Activated T-cell treated with anti-CD3 and anti-CD28 coated beads, Interleukin-2, amount 50 U/mL, for 24 hours (primary cell): ENCODE data around the gene PCAT7.
"Not testable (repeated sequence)": the region's sequence is repeated elsewhere in the genome, so short reads cannot be mapped to it uniquely, and the experiment has no call there.

Experiments used
- DNase-seq: peaks from one replicate; pipeline ENCODE4 v3.0.0-alpha.2; 2020
- H3K27ac Mint-ChIP-seq: 2 replicates; pipeline ENCODE4 v1.8.0; 2020; ENCODE audit warnings: mild to moderate bottlenecking, mixed read lengths
- H3K27me3 Mint-ChIP-seq: 2 replicates; pipeline ENCODE4 v1.8.0; 2020; ENCODE audit warnings: mixed read lengths
- H3K36me3 Mint-ChIP-seq: 2 replicates; pipeline ENCODE4 v1.8.0; 2020; ENCODE audit warnings: low read depth, mixed read lengths
- H3K4me1 Mint-ChIP-seq: 2 replicates; pipeline ENCODE4 v1.8.0; 2020; ENCODE audit warnings: low read depth, mixed read lengths
- H3K4me3 Mint-ChIP-seq: 2 replicates; pipeline ENCODE4 v1.8.0; 2020; ENCODE audit warnings: mild to moderate bottlenecking, moderate library complexity, mixed read lengths
- H3K9me3 Mint-ChIP-seq: 2 replicates; pipeline ENCODE4 v1.8.0; 2020; ENCODE audit warnings: mixed read lengths

Gene PCAT7

GRCh38 chr9:94554439-94555331, at the start of gene PCAT7:
PCAT7 (plus strand) TSS chr9:94555083.
- no peaks in the 10 kb centered on the region for H3K9me3 Mint-ChIP-seq
- peak; percentile 39 for DNase-seq
- H3K27me3 Mint-ChIP-seq: peaks cover 10% of the 10 kb centered on the region
- H3K27ac Mint-ChIP-seq: no peak within 1 kb of the TSS
- no peaks in the 10 kb centered on the region for H3K4me1 Mint-ChIP-seq
- no peaks in the 10 kb centered on the region for H3K36me3 Mint-ChIP-seq
- H3K4me3 Mint-ChIP-seq: no peak within 1 kb of the TSS

- not testable (repeated sequence) for H3K27ac Mint-ChIP-seq, DNase-seq, H3K4me1 Mint-ChIP-seq
Observed at GRCh38 chr9:94506370-94506769, 48.5 kb upstream of the PCAT7 start.

GRCh38 chr9:94507531-94508258, 47.2 kb upstream of the PCAT7 start:
- no peak overlapping the region for H3K27ac Mint-ChIP-seq
- H3K4me3 Mint-ChIP-seq: no peak overlapping the region
- H3K27me3 Mint-ChIP-seq: peaks cover 35% of the 10 kb centered on the region
- no peak for DNase-seq
- H3K9me3 Mint-ChIP-seq: no peaks in the 10 kb centered on the region
- peaks cover 2% of the 10 kb centered on the region for H3K4me1 Mint-ChIP-seq
- H3K36me3 Mint-ChIP-seq: no peaks in the 10 kb centered on the region

More at GRCh38 chr9:94506370-94506769, 48.5 kb upstream of the PCAT7 start:
- H3K36me3 Mint-ChIP-seq, H3K4me3 Mint-ChIP-seq, H3K9me3 Mint-ChIP-seq: not testable (repeated sequence)
- H3K27me3 Mint-ChIP-seq: peaks cover 37% of the 10 kb centered on the region

- no peak for DNase-seq
- Mint-ChIP-seq H3K36me3 (no peaks in the 10 kb centered on the region), H3K4me3 (no peak overlapping the region), H3K9me3 (no peaks in the 10 kb centered on the region), H3K27me3 (peaks cover 15% of the 10 kb centered on the region), H3K4me1 (peaks cover 2% of the 10 kb centered on the region), H3K27ac (no peak overlapping the region)
Observed at GRCh38 chr9:94511134-94511954, 43.5 kb upstream of the PCAT7 start.

GRCh38 chr9:94511955-94512265, 43.0 kb upstream of the PCAT7 start:
- Mint-ChIP-seq H3K9me3 (no peaks in the 10 kb centered on the region), H3K27me3 (peaks cover 12% of the 10 kb centered on the region), H3K36me3 (no peaks in the 10 kb centered on the region), H3K4me1 (peaks cover 2% of the 10 kb centered on the region), H3K4me3 (no peak overlapping the region), H3K27ac (no peak overlapping the region)
- no peak for DNase-seq

GRCh38 chr9:94514722-94515121, 40.2 kb upstream of the PCAT7 start:
- Mint-ChIP-seq H3K36me3 (no peaks in the 10 kb centered on the region), H3K4me1 (peaks cover 2% of the 10 kb centered on the region), H3K27ac (no peak overlapping the region), H3K27me3 (peaks cover 11% of the 10 kb centered on the region), H3K9me3 (no peaks in the 10 kb centered on the region), H3K4me3 (no peak overlapping the region)
- no peak for DNase-seq

- H3K4me1 Mint-ChIP-seq: no peaks in the 10 kb centered on the region
- no peaks in the 10 kb centered on the region for H3K36me3 Mint-ChIP-seq
- no peak overlapping the region for H3K4me3 Mint-ChIP-seq
- peaks cover 11% of the 10 kb centered on the region for H3K27me3 Mint-ChIP-seq
- no peaks in the 10 kb centered on the region for H3K9me3 Mint-ChIP-seq
- DNase-seq: no peak
- H3K27ac Mint-ChIP-seq: no peak overlapping the region
Observed at GRCh38 chr9:94517254-94517653, 37.6 kb upstream of the PCAT7 start.

GRCh38 chr9:94525396-94526035, 29.4 kb upstream of the PCAT7 start:
- no peak for DNase-seq
- H3K9me3 Mint-ChIP-seq: no peaks in the 10 kb centered on the region
- peaks cover 19% of the 10 kb centered on the region for H3K27me3 Mint-ChIP-seq
- H3K4me3 Mint-ChIP-seq: no peak overlapping the region
- H3K4me1 Mint-ChIP-seq: no peaks in the 10 kb centered on the region
- H3K27ac Mint-ChIP-seq: no peak overlapping the region
- no peaks in the 10 kb centered on the region for H3K36me3 Mint-ChIP-seq

GRCh38 chr9:94526271-94526670, 28.6 kb upstream of the PCAT7 start:
- Mint-ChIP-seq H3K27me3 (peaks cover 24% of the 10 kb centered on the region), H3K27ac (no peak overlapping the region), H3K9me3 (no peaks in the 10 kb centered on the region), H3K4me1 (no peaks in the 10 kb centered on the region), H3K4me3 (no peak overlapping the region), H3K36me3 (no peaks in the 10 kb centered on the region)
- DNase-seq: no peak

- H3K9me3 Mint-ChIP-seq: no peaks in the 10 kb centered on the region
- H3K27me3 Mint-ChIP-seq: peaks cover 30% of the 10 kb centered on the region
- H3K27ac Mint-ChIP-seq: no peak overlapping the region
- no peaks in the 10 kb centered on the region for H3K4me1 Mint-ChIP-seq
- no peak overlapping the region for H3K4me3 Mint-ChIP-seq
- no peaks in the 10 kb centered on the region for H3K36me3 Mint-ChIP-seq
- no peak for DNase-seq
Observed at GRCh38 chr9:94526951-94527350, 27.9 kb upstream of the PCAT7 start.

- H3K27me3 Mint-ChIP-seq: peaks cover 34% of the 10 kb centered on the region
- no peak overlapping the region for H3K4me3 Mint-ChIP-seq
- H3K9me3 Mint-ChIP-seq: no peaks in the 10 kb centered on the region
- H3K4me1 Mint-ChIP-seq: no peaks in the 10 kb centered on the region
- H3K27ac Mint-ChIP-seq: no peak overlapping the region
- DNase-seq: no peak
- H3K36me3 Mint-ChIP-seq: no peaks in the 10 kb centered on the region
Observed at GRCh38 chr9:94528886-94529285, 26.0 kb upstream of the PCAT7 start.

- peaks cover 26% of the 10 kb centered on the region for H3K27me3 Mint-ChIP-seq
- H3K36me3 Mint-ChIP-seq: no peaks in the 10 kb centered on the region
- H3K4me1 Mint-ChIP-seq: no peaks in the 10 kb centered on the region
- DNase-seq: no peak
- no peak overlapping the region for H3K4me3 Mint-ChIP-seq
- no peak overlapping the region for H3K27ac Mint-ChIP-seq
- no peaks in the 10 kb centered on the region for H3K9me3 Mint-ChIP-seq
Observed at GRCh38 chr9:94533155-94533554, 21.7 kb upstream of the PCAT7 start.

GRCh38 chr9:94533601-94534000, 21.3 kb upstream of the PCAT7 start:
- Mint-ChIP-seq H3K4me3 (no peak overlapping the region), H3K9me3 (no peaks in the 10 kb centered on the region), H3K27me3 (peaks cover 26% of the 10 kb centered on the region), H3K4me1 (no peaks in the 10 kb centered on the region), H3K36me3 (no peaks in the 10 kb centered on the region), H3K27ac (no peak overlapping the region)
- DNase-seq: no peak

GRCh38 chr9:94534901-94535300, 20.0 kb upstream of the PCAT7 start:
- Mint-ChIP-seq H3K4me1 (no peaks in the 10 kb centered on the region), H3K27me3 (peaks cover 26% of the 10 kb centered on the region), H3K9me3 (no peaks in the 10 kb centered on the region), H3K4me3 (no peak overlapping the region), H3K36me3 (no peaks in the 10 kb centered on the region), H3K27ac (no peak overlapping the region)
- no peak for DNase-seq
